Testis (tissue), 3 donors: ENCODE results near the gene CAMTA1. TPM values are rescaled to one million over a fixed set of nuclear protein-coding genes. Genes with fewer than 3 reads are reported as not detected.

Experiments used
- DNase-seq: peaks from one replicate; pipeline ENCODE4 v3.0.0-alpha.2; 2019
- H3K27ac ChIP-seq, 2 donors: fragments of 200-600 bp; sonication (generic); one replicate each; pipeline ENCODE4 v1.5.1; 2019
- H3K27me3 ChIP-seq: fragments of 200-600 bp; sonication (generic); one replicate; pipeline ENCODE4 v1.5.1; 2019
- H3K36me3 ChIP-seq: fragments of 200-600 bp; sonication (generic); one replicate; pipeline ENCODE4 v1.5.1; 2017; ENCODE audit warnings: low read depth; ENCODE audit errors: missing control alignments
- H3K4me1 ChIP-seq: fragments of 200-600 bp; sonication (generic); one replicate; pipeline ENCODE4 v1.5.1; 2019
- H3K4me3 ChIP-seq, 2 donors: fragments of 200-600 bp; sonication (generic); one replicate each; pipeline ENCODE4 v1.5.1; 2017 to 2019
- H3K9me3 ChIP-seq: fragments of 200-600 bp; sonication (generic); one replicate; pipeline ENCODE4 v1.5.1; 2017
- POLR2A ChIP-seq: fragments of 450-650 bp; IDR thresholded peaks from one replicate; pipeline ENCODE4 v1.6.1; 2017; ENCODE audit warnings: antibody characterized with exemption, mild to moderate bottlenecking, moderate library complexity
- WGBS, 2 donors: methylation state at CpG; one replicate each; pipeline ENCODE4 v1.1.5; 2018; 5-methylcytosine and 5-hydroxymethylcytosine counted together
- intact Hi-C: fragments of 100-400 bp; cut with DNase I; formaldehyde crosslinking; loops from one replicate; pipeline ENCODE4 v1.15.1; 2023; ENCODE audit warnings: low total_unique reads
- polyA plus RNA-seq: library from polyadenylated mRNA; stranded (reverse); fragments of 350-450 nt; fragmentation: Illumina TruSeq; extraction: RNeasy Lipid Tissue Mini Kit (QIAGEN cat#74804); gene quantifications from one replicate; pipeline ENCODE4 v1.2.3, GENCODE V29; 2014; ENCODE audit warnings: low read depth, low replicate concordance; ENCODE audit not compliant: insufficient read depth
- total RNA-seq, 2 donors: library from RNA; depleted of rRNA; stranded (reverse); fragments of >200 nt; gene quantifications; one replicate each; pipeline ENCODE4 v1.2.3, GENCODE V29; 2016
- TF ChIP-seq, protein P1 (sequence below), 3 experiments: fragments of 450-650 bp in 2 of 3; fragments of 200-600 bp in 1 of 3; sonication (generic) in 1 of 3; IDR thresholded peaks; one replicate each; pipeline ENCODE4 v1.5.1; 2016 to 2019; ENCODE audit warnings: antibody characterized with exemption in 3 of 3, mild to moderate bottlenecking in 2 of 3, moderate library complexity in 1 of 3

CAMTA1 gene
- total and polyA plus RNA-seq, 3 donors from 2014 or later = 116 to 158 (median 119) TPM

DNA sequence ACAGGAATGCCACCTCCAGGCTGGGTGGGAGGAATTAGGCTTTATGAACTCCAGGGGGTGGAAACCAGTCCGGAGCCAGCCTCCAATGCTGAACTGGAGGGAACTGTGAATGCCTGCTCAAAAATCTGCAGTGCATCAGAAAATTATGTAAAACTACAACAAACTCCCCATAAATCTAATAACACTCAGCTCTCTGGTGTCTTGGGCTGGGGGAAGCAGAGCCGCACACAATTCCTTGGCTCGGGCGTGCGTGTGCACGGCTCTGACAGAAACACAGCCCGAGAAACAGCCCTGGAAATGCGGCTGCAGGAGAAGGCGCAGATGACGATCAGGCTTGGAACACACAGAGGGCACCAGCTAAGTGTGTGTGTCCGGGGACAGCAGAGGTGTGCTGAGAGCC is 858.3 kb downstream of the CAMTA1 start:
- 88 to 97% methylated on average over 11 of the region's 11 CpGs for WGBS, 2 donors
- DNase-seq = no peak
- TF ChIP-seq POLR2A = no peak
- TF ChIP-seq, protein P1, sequence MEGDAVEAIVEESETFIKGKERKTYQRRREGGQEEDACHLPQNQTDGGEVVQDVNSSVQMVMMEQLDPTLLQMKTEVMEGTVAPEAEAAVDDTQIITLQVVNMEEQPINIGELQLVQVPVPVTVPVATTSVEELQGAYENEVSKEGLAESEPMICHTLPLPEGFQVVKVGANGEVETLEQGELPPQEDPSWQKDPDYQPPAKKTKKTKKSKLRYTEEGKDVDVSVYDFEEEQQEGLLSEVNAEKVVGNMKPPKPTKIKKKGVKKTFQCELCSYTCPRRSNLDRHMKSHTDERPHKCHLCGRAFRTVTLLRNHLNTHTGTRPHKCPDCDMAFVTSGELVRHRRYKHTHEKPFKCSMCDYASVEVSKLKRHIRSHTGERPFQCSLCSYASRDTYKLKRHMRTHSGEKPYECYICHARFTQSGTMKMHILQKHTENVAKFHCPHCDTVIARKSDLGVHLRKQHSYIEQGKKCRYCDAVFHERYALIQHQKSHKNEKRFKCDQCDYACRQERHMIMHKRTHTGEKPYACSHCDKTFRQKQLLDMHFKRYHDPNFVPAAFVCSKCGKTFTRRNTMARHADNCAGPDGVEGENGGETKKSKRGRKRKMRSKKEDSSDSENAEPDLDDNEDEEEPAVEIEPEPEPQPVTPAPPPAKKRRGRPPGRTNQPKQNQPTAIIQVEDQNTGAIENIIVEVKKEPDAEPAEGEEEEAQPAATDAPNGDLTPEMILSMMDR (IDR thresholded peaks at IDR 0.05) = no peak
- intact Hi-C loops = loop anchor here (10.0 kb wide), 1 partner anchor 599 kb away; no protein-coding TSS in a partner anchor
- H3K9me3 ChIP-seq = no peaks in the 10 kb centered on the region
- H3K4me3 ChIP-seq = no peak overlapping the region
- H3K27me3 ChIP-seq = no peaks in the 10 kb centered on the region
- no peaks in the 10 kb centered on the region for H3K36me3 ChIP-seq
- no peak overlapping the region for H3K27ac ChIP-seq
- peaks cover 5% of the 10 kb centered on the region for H3K4me1 ChIP-seq

- no peak overlapping the region for H3K4me3 ChIP-seq
- TF ChIP-seq, protein P1 (IDR thresholded peaks at IDR 0.05) = no peak
- TF ChIP-seq POLR2A = no peak
- H3K27ac ChIP-seq = no peak overlapping the region
- H3K4me1 ChIP-seq = peaks cover 5% of the 10 kb centered on the region
- H3K27me3 ChIP-seq = no peaks in the 10 kb centered on the region
- WGBS, 2 donors = 93 to 97% methylated on average over 3 of the region's 3 CpGs
- H3K36me3 ChIP-seq = no peaks in the 10 kb centered on the region
- intact Hi-C loops = loop anchor here (10.0 kb wide), 1 partner anchor 599 kb away; no protein-coding TSS in a partner anchor
- no peaks in the 10 kb centered on the region for H3K9me3 ChIP-seq
- DNase-seq = no peak
These were observed 858.8 kb downstream of the CAMTA1 start for GRCh38 chr1:7644086-7644485.

DNA sequence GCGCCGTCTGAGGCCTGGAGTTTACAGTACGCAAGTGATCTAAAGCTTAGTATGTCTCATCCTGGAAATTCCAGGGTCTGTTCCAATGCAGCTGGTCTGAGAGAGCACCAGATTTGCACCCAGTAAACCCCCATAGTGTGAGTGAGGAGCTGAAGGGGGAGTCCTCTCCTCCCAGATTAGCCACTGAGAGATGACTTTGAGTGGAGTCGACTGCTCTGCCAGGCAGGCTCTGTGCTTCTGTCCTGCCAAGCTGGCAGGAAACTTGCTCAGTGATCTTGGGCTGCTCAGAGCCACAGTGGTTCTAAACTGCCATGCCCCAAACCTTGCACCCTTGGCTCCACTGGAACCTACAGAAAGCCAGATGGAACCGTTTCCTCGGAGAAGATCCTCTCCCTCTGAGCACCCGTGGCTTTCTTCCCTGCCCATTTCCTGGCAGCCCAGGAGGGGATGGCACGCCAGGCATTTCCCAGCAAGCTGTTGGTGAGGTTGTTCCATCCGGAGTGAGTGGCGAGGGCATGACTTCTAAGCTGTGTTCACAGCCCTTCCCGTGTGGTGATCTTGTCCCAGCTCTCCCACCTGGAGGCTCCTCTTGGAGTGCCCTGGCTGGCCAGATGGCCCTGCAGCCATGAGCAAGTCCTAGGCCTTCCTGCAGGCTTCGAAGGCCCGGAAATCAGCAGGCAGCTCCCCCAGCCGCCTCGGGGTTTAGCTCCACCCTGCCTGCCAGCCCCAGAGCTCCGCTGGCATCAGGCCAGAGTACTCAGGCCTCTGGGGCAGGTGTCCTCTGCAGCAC is 859.9 kb downstream of the CAMTA1 start:
- Histone ChIP-seq H3K36me3 (no peaks in the 10 kb centered on the region), H3K27ac (no peak overlapping the region)
- intact Hi-C loops = loop anchor here (10.0 kb wide), 1 partner anchor 600 kb away; no protein-coding TSS in a partner anchor

GRCh38 chr1:7645751-7646048 is 860.4 kb downstream of the CAMTA1 start:
- Histone ChIP-seq H3K9me3 (no peaks in the 10 kb centered on the region), H3K36me3 (no peaks in the 10 kb centered on the region), H3K4me1 (peaks cover 5% of the 10 kb centered on the region), H3K4me3 (no peak overlapping the region), H3K27ac (no peak overlapping the region), H3K27me3 (no peaks in the 10 kb centered on the region)
- no peak for DNase-seq
- intact Hi-C loops = loop anchor here (10.0 kb wide), 1 partner anchor 601 kb away; no protein-coding TSS in a partner anchor
- TF ChIP-seq POLR2A = no peak
- TF ChIP-seq, protein P1 (IDR thresholded peaks at IDR 0.05) = no peak
- 75 to 87% methylated on average over 5 to 7 of the region's 7 CpGs for WGBS, 2 donors

More for the DNA sequence above, 859.9 kb downstream of the CAMTA1 start:
- peak; percentile 73 for DNase-seq
- no peaks in the 10 kb centered on the region for H3K27me3 ChIP-seq
- no peak for TF ChIP-seq POLR2A
- TF ChIP-seq, protein P1 (IDR thresholded peaks at IDR 0.05) = no peak
- 74 to 82% methylated on average over 10 to 16 of the region's 16 CpGs for WGBS, 2 donors
- no peak overlapping the region for H3K4me3 ChIP-seq
- H3K9me3 ChIP-seq = no peaks in the 10 kb centered on the region
- H3K4me1 ChIP-seq = peaks cover 5% of the 10 kb centered on the region
